ENCODE results near the gene KCNN1.

DNA sequence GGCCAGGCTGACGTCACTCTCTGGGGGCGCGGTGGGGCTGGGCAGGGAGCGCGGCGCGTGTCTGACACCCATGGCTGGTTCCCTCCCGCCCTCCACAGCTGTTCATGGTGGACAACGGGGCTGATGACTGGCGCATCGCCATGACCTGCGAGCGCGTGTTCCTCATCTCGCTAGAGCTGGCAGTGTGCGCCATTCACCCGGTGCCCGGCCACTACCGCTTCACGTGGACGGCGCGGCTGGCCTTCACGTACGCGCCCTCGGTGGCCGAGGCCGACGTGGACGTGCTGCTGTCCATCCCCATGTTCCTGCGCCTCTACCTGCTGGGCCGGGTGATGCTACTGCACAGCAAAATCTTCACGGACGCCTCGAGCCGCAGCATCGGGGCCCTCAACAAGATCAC lies 14.7 kb downstream of the KCNN1 start:
- TF ChIP-seq, protein P1, sequence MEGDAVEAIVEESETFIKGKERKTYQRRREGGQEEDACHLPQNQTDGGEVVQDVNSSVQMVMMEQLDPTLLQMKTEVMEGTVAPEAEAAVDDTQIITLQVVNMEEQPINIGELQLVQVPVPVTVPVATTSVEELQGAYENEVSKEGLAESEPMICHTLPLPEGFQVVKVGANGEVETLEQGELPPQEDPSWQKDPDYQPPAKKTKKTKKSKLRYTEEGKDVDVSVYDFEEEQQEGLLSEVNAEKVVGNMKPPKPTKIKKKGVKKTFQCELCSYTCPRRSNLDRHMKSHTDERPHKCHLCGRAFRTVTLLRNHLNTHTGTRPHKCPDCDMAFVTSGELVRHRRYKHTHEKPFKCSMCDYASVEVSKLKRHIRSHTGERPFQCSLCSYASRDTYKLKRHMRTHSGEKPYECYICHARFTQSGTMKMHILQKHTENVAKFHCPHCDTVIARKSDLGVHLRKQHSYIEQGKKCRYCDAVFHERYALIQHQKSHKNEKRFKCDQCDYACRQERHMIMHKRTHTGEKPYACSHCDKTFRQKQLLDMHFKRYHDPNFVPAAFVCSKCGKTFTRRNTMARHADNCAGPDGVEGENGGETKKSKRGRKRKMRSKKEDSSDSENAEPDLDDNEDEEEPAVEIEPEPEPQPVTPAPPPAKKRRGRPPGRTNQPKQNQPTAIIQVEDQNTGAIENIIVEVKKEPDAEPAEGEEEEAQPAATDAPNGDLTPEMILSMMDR (IDR thresholded peaks at IDR 0.05; ENCODE audit: insufficient read depth, low read length) = no peak
- TF ChIP-seq REST (IDR thresholded peaks at IDR 0.05; ENCODE audit: insufficient replicate concordance, low read depth) (no peak), POLR2AphosphoS5 (IDR thresholded peaks at IDR 0.05; ENCODE audit: low read depth) (no peak), GABPA (IDR thresholded peaks at IDR 0.05; ENCODE audit: low read depth) (no peak), SPI1 (IDR thresholded peaks at IDR 0.05; ENCODE audit: borderline replicate concordance, low read depth) (no peak)
